ENCODE results near the gene OR5B2. TPM values are rescaled to one million over a fixed set of nuclear protein-coding genes. Genes with fewer than 3 reads are reported as not detected.
A peak's percentile ranks its signal among the peaks of the same experiment; 100 is the strongest.
"Not testable (repeated sequence)": the region's sequence is repeated elsewhere in the genome, so short reads cannot be mapped to it uniquely, and the experiment has no call there.

Gene OR5B2
- total and polyA plus RNA-seq, 5 experiments from 2014 or later: 0.26 to 0.38 TPM; not detected in 3

GRCh38 chr11:58399622-58400021, 28.3 kb downstream of the OR5B2 start:
- H3K4me3 Mint-ChIP-seq, H3K36me3 Mint-ChIP-seq, ATAC-seq, POLR2A ChIA-PET, DNase-seq, H3K4me1 Mint-ChIP-seq, H3K27me3 Mint-ChIP-seq, H3K27ac Mint-ChIP-seq: not testable (repeated sequence)
- peaks cover 0 to 11% (median 9%) of the 10 kb centered on the region in 9 donors for H3K9me3 Mint-ChIP-seq

GRCh38 chr11:58395581-58395980, 32.3 kb downstream of the OR5B2 start:
- H3K27ac Mint-ChIP-seq: no peak overlapping the region
- peaks cover 0 to 4% (median 0%) of the 10 kb centered on the region in 5 donors for H3K27me3 Mint-ChIP-seq
- no peak overlapping the region for H3K4me3 Mint-ChIP-seq
- no peak for DNase-seq
- H3K9me3 Mint-ChIP-seq: peaks cover 0 to 15% (median 10%) of the 10 kb centered on the region in 9 donors
- no peak for ATAC-seq
- POLR2A ChIA-PET: no interaction called here
- H3K36me3 Mint-ChIP-seq: peaks cover 0 to 13% (median 8%) of the 10 kb centered on the region in 3 donors
- H3K4me1 Mint-ChIP-seq: no peaks in the 10 kb centered on the region

DNA sequence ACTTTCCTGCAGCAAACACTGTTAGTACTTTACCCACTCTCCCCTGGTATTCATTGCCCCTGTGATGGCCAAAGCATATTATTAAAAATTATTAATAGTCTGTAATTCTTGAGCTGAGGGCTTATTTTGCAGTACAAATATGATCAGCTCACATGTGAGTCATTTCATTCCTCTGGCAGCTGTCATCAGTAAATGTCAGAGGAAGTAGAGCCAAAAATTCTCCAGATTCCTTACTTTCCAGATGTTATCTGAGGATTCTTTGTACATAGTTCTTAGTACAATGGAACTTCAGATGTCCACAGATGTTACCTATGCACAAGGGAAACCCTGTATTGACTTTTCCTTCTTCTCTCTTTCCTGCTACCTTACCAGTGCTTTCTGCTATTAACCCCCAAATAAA, 33.7 kb downstream of the OR5B2 start:
- Mint-ChIP-seq H3K27ac (no peak overlapping the region), H3K4me3 (no peak overlapping the region), H3K36me3 (peaks cover 0 to 13% (median 8%) of the 10 kb centered on the region in 3 donors), H3K9me3 (peaks cover 0 to 15% (median 10%) of the 10 kb centered on the region in 9 donors), H3K4me1 (no peaks in the 10 kb centered on the region), H3K27me3 (peaks cover 0 to 4% (median 0%) of the 10 kb centered on the region in 5 donors)
- ATAC-seq: no peak
- DNase-seq: no peak
- POLR2A ChIA-PET: no interaction called here

- Mint-ChIP-seq H3K9me3 (peaks cover 0 to 15% (median 10%) of the 10 kb centered on the region in 9 donors), H3K27ac (no peak overlapping the region), H3K36me3 (peaks cover 0 to 13% (median 8%) of the 10 kb centered on the region in 3 donors), H3K4me1 (no peaks in the 10 kb centered on the region), H3K4me3 (no peak overlapping the region), H3K27me3 (peaks cover 0 to 4% (median 0%) of the 10 kb centered on the region in 5 donors)
- ATAC-seq: no peak
- POLR2A ChIA-PET: no interaction called here
- no peak for DNase-seq
Observed at GRCh38 chr11:58392746-58393145, 35.2 kb downstream of the OR5B2 start.

- DNase-seq (no peak), ATAC-seq (no peak)
- POLR2A ChIA-PET: no interaction called here
- no peak overlapping the region for H3K4me3 Mint-ChIP-seq
- H3K27me3 Mint-ChIP-seq: peaks cover 0 to 4% (median 0%) of the 10 kb centered on the region in 5 donors
- H3K9me3 Mint-ChIP-seq: peaks cover 0 to 15% (median 10%) of the 10 kb centered on the region in 9 donors
- no peak overlapping the region for H3K27ac Mint-ChIP-seq
- H3K36me3 Mint-ChIP-seq: peaks cover 0 to 13% (median 8%) of the 10 kb centered on the region in 3 donors
- H3K4me1 Mint-ChIP-seq: no peaks in the 10 kb centered on the region
Observed at GRCh38 chr11:58391879-58392278, 36.0 kb downstream of the OR5B2 start.

GRCh38 chr11:58390551-58391063, 37.3 kb downstream of the OR5B2 start:
- peaks cover 0 to 14% (median 6%) of the 10 kb centered on the region in 9 donors for H3K9me3 Mint-ChIP-seq
- H3K4me1 Mint-ChIP-seq: no peaks in the 10 kb centered on the region

More at GRCh38 chr11:58390551-58391063, 37.3 kb downstream of the OR5B2 start:
- H3K4me3 Mint-ChIP-seq: no peak overlapping the region
- H3K27me3 Mint-ChIP-seq: peaks cover 0 to 4% (median 0%) of the 10 kb centered on the region in 5 donors
- peaks cover 0 to 13% (median 8%) of the 10 kb centered on the region in 3 donors for H3K36me3 Mint-ChIP-seq
- H3K27ac Mint-ChIP-seq: no peak overlapping the region
- POLR2A ChIA-PET: no interaction called here
- DNase-seq (peak in 1 of 10 donors; percentile 60), ATAC-seq (no peak)

Other genes with a start within 250 kb of the OR5B2 start
- gene OR9Q2, start 239.1 kb downstream of the OR5B2 start, total RNA-seq: not detected
- gene OR9Q2, start 239.1 kb downstream of the OR5B2 start, polyA plus RNA-seq: not detected
- gene OR1S2, start 224.0 kb downstream of the OR5B2 start, total RNA-seq: not detected
- not detected for gene OR1S2, start 224.0 kb downstream of the OR5B2 start, polyA plus RNA-seq
- gene OR1S1, start 215.4 kb downstream of the OR5B2 start, total RNA-seq: not detected
- gene OR1S1, start 215.4 kb downstream of the OR5B2 start, polyA plus RNA-seq: not detected
- gene OR10Q1, start 199.2 kb downstream of the OR5B2 start, total RNA-seq: not detected
- not detected for gene OR10Q1, start 199.2 kb downstream of the OR5B2 start, polyA plus RNA-seq
- not detected for gene OR10W1, start 159.9 kb downstream of the OR5B2 start, total RNA-seq
- gene OR10W1, start 159.9 kb downstream of the OR5B2 start, polyA plus RNA-seq: under 1 TPM in 1 of 3 donors, not detected in 2; 0.11 TPM
- gene OR5B17, start 69.1 kb downstream of the OR5B2 start, total RNA-seq: not detected
- gene OR5B17, start 69.1 kb downstream of the OR5B2 start, polyA plus RNA-seq: not detected
- not detected for gene OR5B3, start 21.2 kb downstream of the OR5B2 start, total RNA-seq
- not detected for gene OR5B3, start 21.2 kb downstream of the OR5B2 start, polyA plus RNA-seq
- gene OR5B12, start 14.1 kb upstream of the OR5B2 start, total RNA-seq: under 1 TPM; 0.27 to 0.47 TPM
- not detected for gene OR5B12, start 14.1 kb upstream of the OR5B2 start, polyA plus RNA-seq
- 1 to 10 TPM in 1 of 2 experiments, under 1 TPM in 1; 0.94 to 1.1 TPM for gene OR5B21, start 80.0 kb upstream of the OR5B2 start, total RNA-seq
- not detected for gene OR5B21, start 80.0 kb upstream of the OR5B2 start, polyA plus RNA-seq
- 100 to 1,000 TPM; 200 TPM for gene LPXN, start 147.7 kb upstream of the OR5B2 start, total RNA-seq
- gene LPXN, start 147.7 kb upstream of the OR5B2 start, polyA plus RNA-seq: 100 to 1,000 TPM; 208 to 261 (median 220) TPM
- 10 to 100 TPM; 46.1 to 49.6 TPM for gene ZFP91, start 150.9 kb upstream of the OR5B2 start, total RNA-seq
- 1 to 10 TPM; 4.8 to 9.4 (median 7.1) TPM for gene ZFP91, start 150.9 kb upstream of the OR5B2 start, polyA plus RNA-seq
- gene CNTF, start 194.5 kb upstream of the OR5B2 start, total RNA-seq: 1 to 10 TPM; 2.9 to 3.0 TPM
- gene CNTF, start 194.5 kb upstream of the OR5B2 start, polyA plus RNA-seq: under 1 TPM in 2 of 3 donors, not detected in 1; 0.15 to 0.28 TPM